HS-5 (cell line): ENCODE data around the gene PC.

Experiments used
- DNase-seq: peaks from one replicate; pipeline ENCODE4 v3.0.0-alpha.2; 2012; ENCODE audit warnings: low read depth

Gene PC

GRCh38 chr11:66883016-66883965, 74.9 kb downstream of the PC start:
- peak; percentile 38 for DNase-seq

GRCh38 chr11:66882561-66883015, 75.6 kb downstream of the PC start:
- no peak for DNase-seq

DNA sequence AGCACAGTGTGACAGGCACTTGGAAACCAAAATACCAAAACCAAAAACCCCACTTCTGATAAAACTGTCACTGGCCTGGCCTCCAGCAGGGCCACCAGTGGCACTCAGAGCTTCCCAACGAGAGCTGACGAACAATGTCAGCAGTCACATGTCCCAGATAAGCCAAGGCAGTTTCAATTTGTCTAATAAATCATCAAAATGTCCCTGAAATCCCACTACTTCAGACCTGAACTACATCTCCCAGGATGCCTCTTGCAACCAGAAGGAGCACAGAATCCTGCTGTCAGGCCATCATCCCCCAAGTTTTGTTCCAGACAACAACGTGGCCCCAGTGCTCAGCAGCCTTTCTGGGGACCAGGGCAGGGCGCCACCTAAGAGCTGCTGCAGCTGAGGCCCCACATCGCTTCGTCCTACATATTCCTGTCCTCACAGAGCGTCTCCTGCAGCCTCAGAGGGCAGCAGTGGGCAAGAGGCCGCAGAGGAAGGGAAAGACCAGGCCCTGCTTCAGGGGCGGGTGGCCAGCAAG, 76.2 kb downstream of the PC start:
- no peak for DNase-seq

GRCh38 chr11:66881451-66881835, 76.7 kb downstream of the PC start:
- no peak for DNase-seq

- no peak for DNase-seq
Observed at GRCh38 chr11:66880496-66881450, 77.4 kb downstream of the PC start.

DNA sequence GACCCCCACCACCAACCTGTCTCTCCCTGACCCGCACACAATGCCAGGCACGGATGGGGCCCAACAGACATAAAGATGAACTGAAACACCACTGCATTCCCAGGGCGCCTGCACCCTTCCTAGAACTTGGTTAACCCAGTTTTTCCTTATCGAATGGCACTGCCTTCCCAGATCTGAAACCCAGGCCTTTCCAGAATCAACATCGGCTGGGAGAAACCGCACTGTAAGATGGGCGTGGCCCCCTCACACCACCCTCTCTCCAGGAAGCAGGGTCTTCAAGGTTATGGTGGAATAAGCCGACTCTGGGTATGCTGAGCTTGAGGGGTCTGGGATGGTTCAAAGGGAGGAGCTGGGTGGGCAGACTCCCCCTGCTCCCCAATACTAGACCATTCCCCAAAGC, 78.2 kb downstream of the PC start:
- no peak for DNase-seq

GRCh38 chr11:66879583-66879982, 78.6 kb downstream of the PC start:
- DNase-seq = no peak

DNA sequence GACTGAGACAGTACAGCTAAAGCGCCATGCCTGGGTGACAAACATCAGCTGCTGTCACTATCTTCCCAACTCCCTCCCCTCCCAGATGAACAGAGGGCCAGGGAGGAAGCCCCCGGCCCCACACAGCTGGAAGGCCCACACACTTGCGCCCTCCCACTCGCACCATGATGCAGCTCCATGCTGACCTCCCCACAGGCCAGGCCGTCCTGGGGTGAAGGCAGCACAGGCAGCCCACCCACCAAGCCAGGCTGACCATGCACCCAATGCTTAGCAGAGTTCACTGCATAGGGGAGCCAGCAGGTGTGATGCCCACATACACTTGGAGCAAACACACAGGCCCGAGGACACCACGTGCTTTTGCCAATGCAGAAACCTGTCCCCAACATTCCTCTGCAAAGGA, 79.2 kb downstream of the PC start:
- DNase-seq = no peak

DNA sequence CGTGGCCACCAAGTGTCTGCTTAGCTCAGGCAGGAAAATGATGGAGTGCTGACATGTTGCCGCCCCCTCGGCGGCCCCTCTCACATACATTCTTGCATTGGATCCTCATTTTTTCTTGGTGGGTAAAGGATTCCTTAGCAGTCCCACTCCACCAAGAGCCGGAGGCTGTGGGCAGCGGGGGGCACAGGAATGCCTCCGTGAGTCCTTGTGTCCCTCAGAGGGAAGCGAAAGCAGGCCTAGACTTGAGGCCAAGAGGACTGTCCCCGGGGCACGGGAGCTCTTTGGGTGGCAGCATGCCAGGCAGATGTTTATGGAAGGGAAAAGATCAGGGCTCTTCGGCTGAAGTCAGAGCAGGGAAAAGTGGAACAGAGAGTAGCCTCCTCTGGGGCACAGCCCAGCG, 79.7 kb downstream of the PC start:
- DNase-seq = no peak

DNA sequence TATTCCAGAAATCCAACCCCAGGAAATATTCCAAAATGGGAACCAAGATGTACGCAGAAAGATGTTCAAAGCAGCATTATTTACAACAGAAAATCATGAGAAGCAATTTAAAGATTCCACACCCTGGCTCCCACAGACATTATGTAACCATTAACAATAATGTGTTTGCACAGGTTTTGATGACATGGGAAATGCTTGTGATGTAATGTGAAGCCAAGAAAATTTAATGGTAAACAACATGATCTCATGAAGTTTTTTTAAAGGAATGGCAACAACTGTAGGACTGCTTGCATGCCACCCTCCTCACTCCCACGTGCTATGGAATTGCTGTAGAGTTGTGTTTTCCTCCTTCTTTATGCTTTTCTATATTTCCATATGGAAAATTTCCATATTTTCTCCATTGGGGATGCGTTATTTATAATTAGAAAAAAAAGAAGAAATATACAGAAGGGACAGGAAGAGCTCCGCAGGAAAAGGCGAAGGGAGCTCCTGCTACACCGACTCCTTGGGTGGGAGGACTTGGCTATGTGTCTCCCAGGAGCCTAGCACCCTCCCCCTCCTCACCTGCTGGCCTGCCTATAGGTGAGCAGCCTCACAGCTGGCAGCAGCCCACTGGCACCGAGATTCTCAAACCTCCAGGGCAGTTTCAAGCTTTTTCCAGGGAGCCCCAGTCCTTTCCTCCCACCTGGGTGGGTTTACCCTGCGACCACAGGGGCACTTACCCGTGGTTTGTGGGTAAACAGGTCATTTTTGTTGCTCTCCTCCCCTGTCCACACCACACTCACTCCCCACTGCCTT, 80.4 kb downstream of the PC start:
- DNase-seq = no peak

- DNase-seq = no peak
Observed at GRCh38 chr11:66875378-66875777, 82.8 kb downstream of the PC start.

GRCh38 chr11:66874232-66874631, 84.0 kb downstream of the PC start:
- no peak for DNase-seq

DNA sequence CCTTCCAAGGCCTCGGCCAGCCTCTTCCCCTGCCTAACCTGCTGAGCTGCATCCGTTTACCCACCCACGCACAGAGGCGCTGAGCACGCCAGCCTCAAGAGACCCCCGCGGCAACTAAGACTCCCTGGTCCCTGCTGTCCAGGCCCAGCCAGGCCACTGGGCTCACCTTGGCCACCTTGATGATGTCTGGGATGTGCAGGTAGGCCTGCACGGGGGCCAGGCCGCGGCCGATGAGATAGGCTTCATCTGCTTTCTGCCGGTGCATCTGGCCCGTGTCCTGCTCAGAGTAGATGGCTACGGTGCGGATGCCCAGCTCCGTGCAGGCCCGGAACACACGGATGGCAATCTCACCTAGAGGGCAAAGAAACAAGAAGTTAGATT, 86.7 kb downstream of the PC start:
- no peak for DNase-seq

- DNase-seq = no peak
Observed at GRCh38 chr11:66870616-66871520, 87.3 kb downstream of the PC start.

- DNase-seq = no peak
Observed at GRCh38 chr11:66870131-66870530, 88.1 kb downstream of the PC start.

GRCh38 chr11:66869567-66869870, 88.7 kb downstream of the PC start:
- no peak for DNase-seq

DNA sequence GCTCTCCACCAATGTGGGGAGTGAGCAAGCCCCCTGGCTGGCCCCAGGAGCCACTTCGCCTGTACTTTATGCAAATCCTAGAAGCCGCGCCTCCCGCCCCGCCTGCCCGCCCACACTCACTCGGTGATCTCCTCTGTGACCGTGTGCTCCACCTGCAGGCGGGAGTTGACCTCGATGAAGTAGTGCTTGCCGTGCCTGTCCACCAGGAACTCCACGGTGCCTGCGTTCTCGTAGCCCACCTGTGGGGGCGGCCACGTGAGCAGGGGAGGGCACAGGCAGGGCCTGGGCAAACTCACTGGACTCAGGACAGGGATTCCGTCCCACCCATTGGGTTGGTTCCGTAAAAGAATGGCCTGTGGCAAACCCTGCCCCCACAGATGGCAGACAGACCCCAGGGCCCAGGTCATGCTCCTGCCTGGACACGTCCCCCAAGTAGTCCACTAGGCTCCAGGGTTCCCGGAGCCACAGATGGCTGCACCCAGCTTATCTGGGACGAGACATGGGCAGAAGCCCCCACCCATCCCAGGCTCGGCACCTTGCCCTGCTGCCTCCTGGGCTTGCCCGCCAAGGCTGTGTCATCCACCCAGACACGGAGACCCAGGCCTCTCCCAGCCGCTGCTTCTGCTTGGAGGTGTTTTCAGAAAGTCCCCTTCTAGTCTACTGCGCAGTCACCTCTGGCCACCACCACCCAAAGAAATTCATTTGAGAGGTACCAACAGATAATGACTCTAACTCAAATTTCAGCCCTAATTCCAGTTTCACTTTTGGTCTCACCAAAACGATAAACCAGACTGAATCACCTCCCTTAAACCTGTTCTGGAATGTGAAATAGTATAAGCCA, 89.2 kb downstream of the PC start:
- no peak for DNase-seq

- no peak for DNase-seq
Observed at GRCh38 chr11:66868082-66868725, 90.0 kb downstream of the PC start.

- DNase-seq = no peak
Observed at GRCh38 chr11:66867425-66868040, 90.7 kb downstream of the PC start.
